ENCODE measurements around the gene UGT1A6. TPM values are rescaled to one million over a fixed set of nuclear protein-coding genes. Genes with fewer than 3 reads are reported as not detected.

The UGT1A6 gene
- total and polyA plus RNA-seq, 2 of the 4 experiments (the other 2 are of a cell fraction): not detected

DNA sequence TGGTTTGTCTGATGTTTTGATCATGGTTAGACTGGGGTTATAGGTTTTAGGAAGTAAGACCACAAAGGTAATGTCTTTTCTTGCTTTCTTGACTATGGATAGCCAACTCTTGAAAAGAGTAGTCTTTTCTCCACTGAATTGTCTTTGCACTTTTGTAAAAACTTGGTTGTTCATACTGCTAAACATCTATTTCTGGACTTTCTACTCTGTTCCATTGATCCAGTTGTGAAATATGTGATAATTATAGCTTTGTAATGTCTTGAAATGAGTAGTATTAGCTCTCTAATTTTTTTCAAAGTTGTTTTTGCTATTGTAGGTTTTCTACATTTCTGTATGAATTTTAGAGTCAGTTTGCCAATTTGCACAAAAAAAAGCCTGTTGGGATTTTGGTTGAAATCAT, 34.1 kb upstream of the UGT1A6 start:
- no peaks in the 10 kb centered on the region for H3K79me1 ChIP-seq (ENCODE audit: low read depth in 1 of 2, low read length in 2 of 2)

More for the DNA sequence above, 34.1 kb upstream of the UGT1A6 start:
- Histone ChIP-seq H3K4me1 (ENCODE audit: control insufficient read depth, insufficient read depth, low read length) (no peaks in the 10 kb centered on the region), H4K5ac (ENCODE audit: low read depth, low read length) (no peak overlapping the region), H3K9me1 (ENCODE audit: insufficient read depth, low read length) (no peaks in the 10 kb centered on the region), H3K56ac (ENCODE audit: extremely low read depth, insufficient read depth, low read length) (no peak overlapping the region), H3K18ac (ENCODE audit: low read depth, low read length) (no peak overlapping the region), H3K4me3 (ENCODE audit: insufficient read depth, low read depth, low read length) (no peak overlapping the region), H2BK120ac (ENCODE audit: low read depth, low read length) (no peak overlapping the region), H3K14ac (replicated peaks; ENCODE audit: low read depth, low read length) (no peak overlapping the region), H4K91ac (ENCODE audit: insufficient read depth, low read depth, low read length) (no peak overlapping the region), H2BK20ac (ENCODE audit: low read depth, low read length) (no peak overlapping the region), H3K23ac (ENCODE audit: low read depth, low read length) (no peak overlapping the region), H2AK9ac (replicated peaks; ENCODE audit: low read depth, low read length, poor library complexity) (no peak overlapping the region), H3K9ac (ENCODE audit: low read depth, low read length) (no peak overlapping the region), H3K27ac (ENCODE audit: insufficient read depth, low read length) (no peak overlapping the region), H3K9me3 (ENCODE audit: control insufficient read depth, insufficient read depth, low read length) (no peaks in the 10 kb centered on the region), H3K36me3 (ENCODE audit: control insufficient read depth, insufficient read depth, low read length) (no peaks in the 10 kb centered on the region), H3K4me2 (ENCODE audit: low read depth, low read length) (no peak overlapping the region), H4K20me1 (ENCODE audit: insufficient read depth, low read length) (no peaks in the 10 kb centered on the region), H4K8ac (ENCODE audit: low read depth in 2 of 2, low read length in 2 of 2) (no peak overlapping the region), H2BK5ac (ENCODE audit: low read depth, low read length, poor library complexity, severe bottlenecking) (no peak overlapping the region), H3K27me3 (ENCODE audit: control insufficient read depth, insufficient read depth, low read length) (no peaks in the 10 kb centered on the region; the same call in 1 of the 2 replicates), H2AK5ac (ENCODE audit: low read depth, low read length) (no peak overlapping the region), H2BK15ac (ENCODE audit: low read depth, low read length) (no peak overlapping the region), H3K4ac (ENCODE audit: low read depth, low read length) (no peak overlapping the region), H2AFZ (replicated peaks; ENCODE audit: low read length, poor library complexity) (no peak overlapping the region)
- intact Hi-C loops (cut with micrococcal nuclease) (no loop called here), in situ Hi-C loops (cut with MboI; ENCODE audit: low sequenced_read_pairs) (no loop called here), dilution Hi-C loops (cut with HindIII; ENCODE audit: low sequenced_read_pairs, unreplicated experiment) (no loop called here)
- TF ChIP-seq MXI1 (IDR thresholded peaks at IDR 0.05; ENCODE audit: borderline replicate concordance, low read depth, low read length): no peak
- TF ChIP-seq MAFK (IDR thresholded peaks at IDR 0.05; ENCODE audit: low read depth, low read length): no peak
- no peak for TF ChIP-seq RAD21 (IDR thresholded peaks at IDR 0.05; ENCODE audit: low read length)
- TF ChIP-seq POLR2A (IDR thresholded peaks at IDR 0.05; ENCODE audit: low read depth, low read length): no peak
- TF ChIP-seq, protein P1, sequence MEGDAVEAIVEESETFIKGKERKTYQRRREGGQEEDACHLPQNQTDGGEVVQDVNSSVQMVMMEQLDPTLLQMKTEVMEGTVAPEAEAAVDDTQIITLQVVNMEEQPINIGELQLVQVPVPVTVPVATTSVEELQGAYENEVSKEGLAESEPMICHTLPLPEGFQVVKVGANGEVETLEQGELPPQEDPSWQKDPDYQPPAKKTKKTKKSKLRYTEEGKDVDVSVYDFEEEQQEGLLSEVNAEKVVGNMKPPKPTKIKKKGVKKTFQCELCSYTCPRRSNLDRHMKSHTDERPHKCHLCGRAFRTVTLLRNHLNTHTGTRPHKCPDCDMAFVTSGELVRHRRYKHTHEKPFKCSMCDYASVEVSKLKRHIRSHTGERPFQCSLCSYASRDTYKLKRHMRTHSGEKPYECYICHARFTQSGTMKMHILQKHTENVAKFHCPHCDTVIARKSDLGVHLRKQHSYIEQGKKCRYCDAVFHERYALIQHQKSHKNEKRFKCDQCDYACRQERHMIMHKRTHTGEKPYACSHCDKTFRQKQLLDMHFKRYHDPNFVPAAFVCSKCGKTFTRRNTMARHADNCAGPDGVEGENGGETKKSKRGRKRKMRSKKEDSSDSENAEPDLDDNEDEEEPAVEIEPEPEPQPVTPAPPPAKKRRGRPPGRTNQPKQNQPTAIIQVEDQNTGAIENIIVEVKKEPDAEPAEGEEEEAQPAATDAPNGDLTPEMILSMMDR (conservative IDR thresholded peaks at IDR 0.05; ENCODE audit: low read depth, low read length): no peak
- no peak for TF ChIP-seq CHD1 (IDR thresholded peaks at IDR 0.05; ENCODE audit: low read depth, low read length)
- no peak for TF ChIP-seq SMC3 (IDR thresholded peaks at IDR 0.05; ENCODE audit: low read depth, low read length)
- TF ChIP-seq, protein P2, sequence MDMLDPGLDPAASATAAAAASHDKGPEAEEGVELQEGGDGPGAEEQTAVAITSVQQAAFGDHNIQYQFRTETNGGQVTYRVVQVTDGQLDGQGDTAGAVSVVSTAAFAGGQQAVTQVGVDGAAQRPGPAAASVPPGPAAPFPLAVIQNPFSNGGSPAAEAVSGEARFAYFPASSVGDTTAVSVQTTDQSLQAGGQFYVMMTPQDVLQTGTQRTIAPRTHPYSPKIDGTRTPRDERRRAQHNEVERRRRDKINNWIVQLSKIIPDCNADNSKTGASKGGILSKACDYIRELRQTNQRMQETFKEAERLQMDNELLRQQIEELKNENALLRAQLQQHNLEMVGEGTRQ (IDR thresholded peaks at IDR 0.05; ENCODE audit: low read depth, low read length): no peak
- TF ChIP-seq NFE2L2 (IDR thresholded peaks at IDR 0.05; ENCODE audit: low read depth, low read length): no peak
- no peak for TF ChIP-seq RFX5 (IDR thresholded peaks at IDR 0.05; ENCODE audit: low read depth, low read length)
- TF ChIP-seq FOS (IDR thresholded peaks at IDR 0.05; ENCODE audit: low read depth, low read length): no peak
- no peak for TF ChIP-seq CEBPB (IDR thresholded peaks at IDR 0.05; ENCODE audit: low read depth, low read length)
- no peak for TF ChIP-seq RCOR1 (IDR thresholded peaks at IDR 0.05; ENCODE audit: insufficient replicate concordance, low read length)
- no peak for TF ChIP-seq MAZ (IDR thresholded peaks at IDR 0.05; ENCODE audit: borderline replicate concordance, low read depth, low read length)
- TF ChIP-seq, protein P3, sequence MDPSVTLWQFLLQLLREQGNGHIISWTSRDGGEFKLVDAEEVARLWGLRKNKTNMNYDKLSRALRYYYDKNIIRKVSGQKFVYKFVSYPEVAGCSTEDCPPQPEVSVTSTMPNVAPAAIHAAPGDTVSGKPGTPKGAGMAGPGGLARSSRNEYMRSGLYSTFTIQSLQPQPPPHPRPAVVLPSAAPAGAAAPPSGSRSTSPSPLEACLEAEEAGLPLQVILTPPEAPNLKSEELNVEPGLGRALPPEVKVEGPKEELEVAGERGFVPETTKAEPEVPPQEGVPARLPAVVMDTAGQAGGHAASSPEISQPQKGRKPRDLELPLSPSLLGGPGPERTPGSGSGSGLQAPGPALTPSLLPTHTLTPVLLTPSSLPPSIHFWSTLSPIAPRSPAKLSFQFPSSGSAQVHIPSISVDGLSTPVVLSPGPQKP (IDR thresholded peaks at IDR 0.05; ENCODE audit: borderline replicate concordance, low read depth, low read length): no peak
- TF ChIP-seq BHLHE40 (IDR thresholded peaks at IDR 0.05; ENCODE audit: low read depth, low read length): no peak
- ATAC-seq (ENCODE audit: low read depth) (no peak), DNase-seq (no peak)
- ChIA-PET CTCF (no interaction called here), POLR2A (ENCODE audit: unreplicated experiment) (no interaction called here)
- no TSS peak for BruUV-seq (replicated peaks)

Measured in IMR-90 (cell line).